ENCODE data around the gene CCDC71.

The CCDC71 gene

DNA sequence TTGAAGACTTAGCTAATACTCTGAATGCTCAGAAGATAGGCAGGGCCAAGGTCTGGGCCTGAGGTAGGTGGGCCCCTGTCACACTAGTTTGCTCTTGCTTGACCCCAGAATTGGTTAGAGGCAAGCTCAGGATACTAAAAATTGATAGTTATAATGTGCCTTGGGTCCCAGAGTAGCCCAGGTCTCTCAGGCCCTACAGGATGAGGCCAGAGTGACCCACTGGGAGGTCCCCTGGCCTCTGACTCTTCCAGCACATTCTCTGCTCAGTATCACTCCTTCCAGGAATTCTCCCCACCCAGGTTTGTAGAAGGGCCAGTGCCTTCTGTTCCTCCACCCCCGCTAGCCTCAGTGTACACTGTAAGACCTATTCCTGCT, 4.6 kb upstream of the CCDC71 start:
- DNase-seq (ENCODE audit: low spot score), result no peak

DNA sequence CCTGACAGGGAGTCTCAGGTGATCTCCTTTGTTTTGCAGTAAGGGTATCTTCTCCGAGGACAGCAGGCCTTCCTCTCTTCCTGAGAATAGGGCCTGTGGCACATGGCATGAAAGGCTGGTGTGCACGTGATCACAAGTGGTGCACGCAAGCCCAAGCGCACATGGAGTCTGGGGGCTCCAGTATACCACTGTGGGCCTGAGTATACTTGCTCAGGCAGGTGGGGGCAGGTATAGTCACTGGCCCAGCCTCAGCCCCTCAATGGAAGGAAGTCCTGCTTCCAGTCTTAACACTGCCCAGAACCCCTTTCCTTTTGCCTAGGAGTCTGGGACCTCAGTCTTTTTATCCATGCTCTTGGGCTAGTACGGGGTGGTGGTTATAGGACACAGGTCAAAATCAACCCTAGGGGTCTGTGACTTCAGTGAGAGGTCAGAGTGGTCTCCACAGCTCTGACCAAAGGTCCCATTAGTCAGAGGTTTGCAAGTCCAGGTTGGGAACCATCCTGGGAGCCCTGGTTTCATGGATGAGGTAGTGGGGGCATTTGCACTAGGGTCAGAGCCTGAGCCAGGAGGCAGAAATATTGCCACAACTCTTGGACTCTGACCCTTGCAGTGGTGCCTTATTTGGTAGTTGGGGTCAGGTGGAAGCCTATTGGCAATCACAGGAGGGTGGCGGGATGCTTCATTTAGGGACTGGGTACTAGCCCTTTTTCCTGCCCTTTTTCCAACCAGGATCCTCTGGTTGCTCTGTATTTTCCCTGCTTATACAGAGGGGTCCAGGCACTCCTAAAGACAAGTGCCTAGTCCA, 823 bp upstream of the CCDC71 start:
- DNase-seq (ENCODE audit: low spot score), result no peak

DNA sequence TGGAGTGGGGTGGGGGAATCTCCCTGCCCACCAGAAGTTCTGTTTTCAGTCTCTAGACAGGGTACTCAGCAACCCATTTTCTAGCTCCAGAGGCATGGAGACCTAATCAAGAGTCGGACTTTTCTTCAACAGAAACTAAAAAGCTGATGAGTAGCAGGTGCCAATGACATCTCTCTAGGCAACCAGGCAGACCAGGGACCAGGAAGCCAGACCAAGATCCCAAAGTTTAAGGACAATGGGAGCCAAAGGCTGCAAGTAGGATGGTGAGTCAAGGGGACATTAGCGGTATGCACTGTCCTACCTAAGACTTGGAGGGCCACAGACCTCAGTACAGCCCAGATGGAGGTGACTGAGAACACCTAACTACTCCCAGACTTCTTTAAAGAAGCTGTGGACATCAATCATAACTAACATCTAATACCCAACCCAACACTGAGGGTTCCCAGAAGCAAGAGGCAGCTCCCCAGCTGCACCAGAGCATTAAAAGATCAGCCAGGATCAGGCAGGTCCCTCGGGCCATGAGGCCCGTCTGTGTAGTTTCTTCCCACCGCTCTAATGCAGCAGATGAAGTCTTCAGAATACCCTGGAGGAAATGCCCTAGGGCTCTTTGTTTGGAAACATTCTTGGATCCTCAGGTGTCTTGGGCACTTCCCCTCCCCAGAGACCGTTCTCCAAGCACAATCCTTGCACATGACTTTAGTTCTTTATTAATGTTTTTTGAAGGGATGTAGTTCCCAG, 979 bp downstream of the CCDC71 start:
- DNase-seq (ENCODE audit: low spot score), result peak; percentile 19

DNA sequence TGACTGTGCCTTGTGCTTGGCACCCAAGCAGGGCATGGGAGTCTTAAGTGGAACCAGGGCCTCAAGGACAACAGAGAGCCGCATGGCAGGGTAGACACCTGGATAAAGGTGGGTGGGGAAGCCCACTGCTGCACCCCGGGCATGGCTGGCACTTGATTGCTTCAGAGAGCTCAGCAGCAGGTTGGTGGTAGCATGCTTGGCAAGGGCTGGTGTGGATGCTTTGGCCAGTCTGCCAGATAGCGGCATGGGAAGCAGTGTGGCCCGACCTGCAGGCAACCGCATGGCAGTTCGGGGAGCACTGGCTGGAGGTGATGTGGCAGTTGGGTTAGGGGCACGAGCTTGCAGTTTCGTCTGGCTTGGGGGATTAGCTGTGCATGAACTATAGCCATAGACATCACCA, 2.5 kb downstream of the CCDC71 start:
- DNase-seq (ENCODE audit: low spot score), result no peak

DNA sequence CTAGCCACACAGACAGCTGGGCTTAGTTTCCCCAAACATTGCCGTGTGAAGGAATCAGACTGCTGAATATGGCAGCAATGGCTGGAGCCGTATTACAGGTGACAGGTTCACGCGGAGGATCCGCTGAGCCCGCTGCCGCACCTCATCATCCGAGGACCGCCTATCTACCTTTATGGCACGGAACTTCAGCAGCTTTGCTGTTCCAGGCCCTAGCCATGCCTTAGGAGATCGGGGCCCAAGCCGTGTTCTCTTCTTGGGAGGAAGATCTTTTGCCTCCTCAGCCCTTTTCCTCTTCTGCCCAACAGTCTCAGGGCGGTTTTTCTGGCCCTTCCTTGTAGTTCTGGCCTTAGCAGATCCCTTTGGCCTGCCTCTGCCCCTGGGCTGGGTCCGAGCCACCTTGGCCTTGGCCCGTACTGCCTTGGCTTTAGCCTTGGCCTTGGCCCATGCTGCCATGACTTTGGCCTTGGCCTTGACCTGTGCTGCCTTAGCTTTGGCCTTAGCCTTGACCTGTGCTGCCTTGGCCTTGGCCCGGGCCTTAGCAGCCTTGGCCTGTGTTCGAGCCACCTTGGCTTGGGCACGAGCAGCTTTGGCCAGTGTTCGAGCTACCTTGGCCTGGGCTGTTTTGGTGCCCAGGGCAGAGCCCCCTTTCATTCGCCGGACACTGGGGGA, 3.2 kb downstream of the CCDC71 start:
- DNase-seq (ENCODE audit: low spot score), result no peak

DNA sequence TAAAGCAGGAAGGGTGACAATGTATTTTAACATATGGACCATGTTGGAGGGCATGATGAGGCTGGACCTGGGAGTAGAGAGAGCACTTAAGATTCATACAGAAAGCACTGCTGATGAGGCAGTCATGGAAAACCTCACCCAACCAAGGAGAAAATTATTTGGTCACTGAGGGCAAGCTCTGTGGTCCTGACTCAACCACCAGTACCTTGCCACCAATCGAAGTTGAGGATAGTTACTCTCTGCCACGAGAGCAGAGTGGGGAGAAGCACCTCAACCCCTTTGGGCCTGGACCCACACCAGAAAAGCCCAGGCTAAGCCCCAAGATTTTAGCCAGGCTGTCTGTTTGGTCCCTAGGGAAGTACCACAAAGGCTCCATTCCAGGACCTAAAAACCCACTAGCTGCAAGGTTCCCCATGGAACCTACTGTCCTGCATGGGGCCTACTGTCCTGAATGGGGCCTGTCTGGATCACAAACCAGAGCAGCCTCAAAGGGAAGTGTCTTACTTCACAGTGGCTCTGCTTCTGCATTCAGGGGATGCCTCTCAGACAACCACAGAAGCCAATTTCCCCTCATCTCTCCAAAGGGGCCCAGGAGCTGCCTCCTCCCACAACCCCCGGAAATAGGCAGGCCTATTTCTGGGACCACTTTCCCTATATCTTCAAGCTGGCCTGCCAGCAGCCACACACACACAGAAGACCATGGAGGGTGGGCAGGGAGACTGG, 4.2 kb downstream of the CCDC71 start:
- DNase-seq (ENCODE audit: low spot score), result no peak

DNA sequence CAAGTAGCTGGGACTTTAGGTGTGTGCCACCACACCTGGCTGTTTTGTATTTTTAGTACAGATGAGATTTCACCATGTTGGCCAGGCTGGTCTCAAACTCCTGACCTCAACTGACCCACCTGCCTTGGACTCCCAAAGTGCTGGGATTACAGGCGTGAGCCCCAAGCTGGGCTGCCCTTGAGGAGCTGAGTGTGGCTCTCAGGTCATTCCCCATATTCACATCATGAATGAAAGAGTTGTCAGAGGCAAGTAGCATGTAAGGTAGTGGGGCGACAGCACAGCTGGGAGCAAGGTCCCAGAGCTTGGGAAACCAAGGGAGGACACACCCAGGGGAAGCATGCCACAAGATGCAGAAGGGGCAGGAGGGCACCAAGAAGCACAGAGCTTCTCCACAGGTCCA, 4.9 kb downstream of the CCDC71 start:
- DNase-seq (ENCODE audit: low spot score), result no peak

GRCh38 chr3:49158792-49159191, 7.3 kb downstream of the CCDC71 start:
- DNase-seq (ENCODE audit: low spot score), result peak; percentile 91

GRCh38 chr3:49158103-49158709, 7.9 kb downstream of the CCDC71 start:
- peak; percentile 22 for DNase-seq (ENCODE audit: low spot score)

DNA sequence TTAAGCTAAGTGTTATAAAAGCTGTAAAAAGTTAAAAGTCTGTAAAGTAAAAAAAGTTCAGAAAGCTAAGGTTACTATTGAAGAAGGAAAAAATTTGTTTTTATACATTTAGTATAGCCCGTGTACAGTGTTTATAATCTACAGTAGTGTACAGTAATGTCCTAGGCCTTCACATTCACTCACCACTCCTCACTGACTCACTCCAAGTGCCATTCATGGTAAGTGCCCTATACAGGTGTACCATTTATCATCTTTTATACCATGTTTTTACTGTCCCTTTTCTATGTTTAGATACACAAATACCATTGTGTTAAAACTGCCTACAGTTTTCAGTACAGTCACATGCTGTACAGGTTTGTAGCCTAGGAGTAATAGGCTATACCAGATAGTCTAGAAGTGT, 8.8 kb downstream of the CCDC71 start:
- peak; percentile 33 for DNase-seq (ENCODE audit: low spot score)

GRCh38 chr3:49153349-49153912, 12.7 kb downstream of the CCDC71 start:
- no peak for DNase-seq (ENCODE audit: low spot score)

DNA sequence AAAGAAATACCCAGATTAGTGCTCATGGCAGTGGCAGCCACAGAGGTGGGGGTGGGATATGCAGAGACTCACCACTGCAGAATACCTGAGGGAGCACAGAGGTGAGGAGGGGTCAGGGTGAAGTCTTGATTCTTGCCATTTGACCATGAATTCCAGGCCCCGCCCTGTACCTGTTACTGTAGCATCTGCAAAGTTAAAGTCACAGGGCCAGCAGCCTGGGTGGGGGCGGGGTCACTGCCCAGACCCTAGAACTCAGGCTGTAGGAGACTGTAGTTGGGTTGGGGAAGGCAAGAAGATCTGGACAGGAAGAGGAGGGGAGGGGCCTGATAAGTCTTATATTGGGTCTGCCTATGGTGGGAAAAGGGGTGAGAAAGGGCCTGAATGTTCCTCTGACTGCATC, 14.5 kb downstream of the CCDC71 start:
- DNase-seq (ENCODE audit: low spot score), result no peak

DNA sequence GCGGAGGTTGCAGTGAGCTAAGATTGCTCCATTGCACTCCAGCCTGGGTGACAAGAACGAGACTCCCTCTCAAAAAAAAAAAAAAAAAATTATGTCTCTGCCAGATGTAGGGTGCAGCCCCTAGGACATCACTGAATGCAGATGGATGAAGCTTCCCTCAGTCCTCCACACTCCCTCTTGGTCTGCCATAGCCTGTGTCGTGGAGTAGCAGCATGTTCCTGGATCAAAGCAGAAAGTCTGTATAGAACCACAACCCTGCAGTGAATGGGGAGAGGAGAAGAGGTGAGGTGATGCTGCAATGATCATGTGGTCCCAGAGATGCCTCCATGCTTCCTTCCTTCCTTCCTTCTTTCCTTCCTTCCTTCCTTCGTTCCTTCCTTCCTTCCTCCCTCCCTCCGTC, 18.0 kb downstream of the CCDC71 start:
- no peak for DNase-seq (ENCODE audit: low spot score)

GRCh38 chr3:49140080-49140479, 26.1 kb downstream of the CCDC71 start:
- no peak for DNase-seq (ENCODE audit: low spot score)

- no peak for DNase-seq (ENCODE audit: low spot score)
Measured at GRCh38 chr3:49135499-49135898, 30.6 kb downstream of the CCDC71 start.

DNA sequence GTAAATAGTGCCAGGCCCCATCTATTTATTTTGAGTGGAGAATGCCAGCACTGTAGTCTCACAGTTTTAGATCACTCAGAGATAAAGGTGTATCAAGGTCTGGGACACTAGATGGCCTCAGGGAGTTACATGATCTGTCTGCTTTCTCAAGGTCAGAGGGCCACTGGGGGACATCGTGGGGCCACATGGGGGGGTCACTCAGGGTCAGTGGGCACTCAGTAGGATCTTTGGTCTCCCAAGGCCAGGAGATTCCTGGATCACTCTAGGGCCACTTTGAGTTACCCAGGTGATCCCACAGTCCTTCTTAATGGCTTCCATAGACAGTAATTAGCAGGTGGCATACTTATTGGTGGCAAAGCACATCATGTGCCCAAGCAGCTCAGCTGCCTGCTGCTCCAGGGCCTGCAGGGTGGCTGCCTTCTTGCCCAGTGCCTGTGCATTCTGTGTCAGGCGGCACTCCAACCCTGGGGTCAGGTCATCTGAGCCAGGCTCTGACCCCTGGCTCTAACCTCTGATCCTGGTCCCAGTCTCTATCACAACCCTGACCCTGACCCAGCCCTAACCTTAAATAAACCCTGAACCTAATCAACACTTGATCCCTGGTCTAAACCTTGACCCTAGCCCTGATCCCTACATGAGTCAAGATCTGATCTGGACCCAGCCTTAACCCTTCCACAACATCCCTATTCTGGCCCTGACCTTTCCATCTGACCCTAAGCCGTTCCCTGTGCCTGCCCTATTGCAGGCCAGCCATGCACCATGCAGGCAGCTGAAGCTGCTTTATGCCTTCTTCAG, 31.5 kb downstream of the CCDC71 start:
- no peak for DNase-seq (ENCODE audit: low spot score)

GRCh38 chr3:49133226-49133951, 32.7 kb downstream of the CCDC71 start:
- peak; percentile 91 for DNase-seq (ENCODE audit: low spot score)

- DNase-seq (ENCODE audit: low spot score), result peak; percentile 80
Measured at GRCh38 chr3:49132437-49133225, 33.5 kb downstream of the CCDC71 start, which contains the start of gene LAMB2. TSS of gene LAMB2 (minus strand) at chr3:49133050. CDS start at chr3:49132867, 183 bp downstream.

- DNase-seq (ENCODE audit: low spot score), result peak; percentile 9
Measured at GRCh38 chr3:49132073-49132436, 34.1 kb downstream of the CCDC71 start.

All from kidney tubule cell (primary cell).